ENCODE results near the gene PPP1R27. TPM values are rescaled to one million over a fixed set of nuclear protein-coding genes. Genes with fewer than 3 reads are reported as not detected.
A peak's percentile ranks its signal among the peaks of the same experiment; 100 is the strongest.

PPP1R27 gene
- total and polyA plus RNA-seq, 4 donors, result 0.31 to 0.35 TPM; not detected in 2

GRCh38 chr17:81859906-81860755 lies 25.3 kb upstream of the PPP1R27 start, which contains the start of gene P4HB:
Gene P4HB, minus strand, starts transcription at chr17:81860535. Its CDS starts 64 bp downstream, at chr17:81860471.
- no peak for TF ChIP-seq HNF4G (IDR thresholded peaks at IDR 0.05)
- TF ChIP-seq REST (IDR thresholded peaks at IDR 0.05), result peak; percentile 62
- H3K27ac ChIP-seq (ENCODE audit: low read depth in 1 of 2, low read length in 2 of 2), result peak within 1 kb of the TSS; percentile 94 to 95
- H3K9ac ChIP-seq (ENCODE audit: low read depth in 1 of 2, low read length in 2 of 2), result peak within 1 kb of the TSS; percentile 58 to 97
- no peaks in the 10 kb centered on the region for H3K9me3 ChIP-seq (ENCODE audit: control insufficient read depth in 4 of 4, low read length in 3 of 4)
- WGBS, result under 1% methylated on average over 95 of the region's 95 CpGs
- H3K36me3 ChIP-seq (ENCODE audit: control insufficient read depth in 4 of 4, insufficient read depth in 3 of 4, low read depth in 1 of 4, low read length in 3 of 4), result peaks cover 5 to 12% (median 11%) of the 10 kb centered on the region in 4 donors
- no peaks in the 10 kb centered on the region for H3K27me3 ChIP-seq (ENCODE audit: control insufficient read depth in 4 of 4, insufficient read depth in 4 of 4, low read length in 3 of 4)
- DNase-seq (ENCODE audit: low spot score), result no peak
- peaks cover 6 to 61% (median 45%) of the 10 kb centered on the region in 4 donors for H3K4me1 ChIP-seq (ENCODE audit: control insufficient read depth in 4 of 4, insufficient read depth in 4 of 4, low read length in 3 of 4)
- H3K4me3 ChIP-seq (ENCODE audit: low read depth in 1 of 3, low read length in 3 of 3), result peak within 1 kb of the TSS; percentile 94

- peak overlapping the region; percentile 83 to 84 for H3K27ac ChIP-seq (ENCODE audit: low read depth in 1 of 2, low read length in 2 of 2)
- 24% methylated on average over 23 of the region's 23 CpGs for WGBS
- no peak for TF ChIP-seq GABPA (IDR thresholded peaks at IDR 0.05 in 1 of 2, conservative IDR thresholded peaks at IDR 0.05 in 1 of 2)
- TF ChIP-seq ATF3 (IDR thresholded peaks at IDR 0.05), result no peak
- peak; percentile 20 for TF ChIP-seq YY1 (IDR thresholded peaks at IDR 0.05)
- TF ChIP-seq RAD21 (IDR thresholded peaks at IDR 0.05), result no peak
- peak; percentile 41 for TF ChIP-seq NR2F2 (IDR thresholded peaks at IDR 0.05)
- no peak for TF ChIP-seq HNF4G (IDR thresholded peaks at IDR 0.05)
Observed at GRCh38 chr17:81858967-81859905, 24.4 kb upstream of the PPP1R27 start.

GRCh38 chr17:81858170-81858966 lies 23.5 kb upstream of the PPP1R27 start:
- H3K9ac ChIP-seq (ENCODE audit: low read depth in 1 of 2, low read length in 2 of 2), result peak overlapping the region in 1 of 2 donors; percentile 42
- no peak for DNase-seq (ENCODE audit: low spot score)
- H3K4me3 ChIP-seq (ENCODE audit: low read depth in 1 of 3, low read length in 3 of 3), result peak overlapping the region; percentile 94
- 62% methylated on average over 30 of the region's 30 CpGs for WGBS
- H3K4me1 ChIP-seq (ENCODE audit: control insufficient read depth in 4 of 4, insufficient read depth in 4 of 4, low read length in 3 of 4), result peaks cover 4 to 48% (median 41%) of the 10 kb centered on the region in 4 donors
- H3K27me3 ChIP-seq (ENCODE audit: control insufficient read depth in 4 of 4, insufficient read depth in 4 of 4, low read length in 3 of 4), result no peaks in the 10 kb centered on the region
- H3K27ac ChIP-seq (ENCODE audit: low read depth in 1 of 2, low read length in 2 of 2), result peak overlapping the region; percentile 17 to 84
- H3K9me3 ChIP-seq (ENCODE audit: control insufficient read depth in 4 of 4, low read length in 3 of 4), result no peaks in the 10 kb centered on the region
- H3K36me3 ChIP-seq (ENCODE audit: control insufficient read depth in 4 of 4, insufficient read depth in 3 of 4, low read depth in 1 of 4, low read length in 3 of 4), result peaks cover 15 to 26% (median 17%) of the 10 kb centered on the region in 4 donors
- no peak for TF ChIP-seq ZBTB33 (IDR thresholded peaks at IDR 0.05)
- TF ChIP-seq SP1 (IDR thresholded peaks at IDR 0.05), result no peak
- TF ChIP-seq ATF3 (IDR thresholded peaks at IDR 0.05), result no peak
- no peak for TF ChIP-seq TAF1 (conservative IDR thresholded peaks at IDR 0.05)
- no peak for TF ChIP-seq GABPA (IDR thresholded peaks at IDR 0.05 in 1 of 2, conservative IDR thresholded peaks at IDR 0.05 in 1 of 2)
- TF ChIP-seq EGR1 (IDR thresholded peaks at IDR 0.05; ENCODE audit: low read depth in 2 of 2), result no peak
- TF ChIP-seq NR2F2 (IDR thresholded peaks at IDR 0.05), result no peak
- TF ChIP-seq MAX (IDR thresholded peaks at IDR 0.05), result no peak
- TF ChIP-seq HNF4G (IDR thresholded peaks at IDR 0.05), result no peak

More at GRCh38 chr17:81858967-81859905, 24.4 kb upstream of the PPP1R27 start:
- no peaks in the 10 kb centered on the region for H3K27me3 ChIP-seq (ENCODE audit: control insufficient read depth in 4 of 4, insufficient read depth in 4 of 4, low read length in 3 of 4)
- H3K36me3 ChIP-seq (ENCODE audit: control insufficient read depth in 4 of 4, insufficient read depth in 3 of 4, low read depth in 1 of 4, low read length in 3 of 4), result peaks cover 12 to 18% (median 13%) of the 10 kb centered on the region in 4 donors
- H3K4me3 ChIP-seq (ENCODE audit: low read depth in 1 of 3, low read length in 3 of 3), result peak overlapping the region; percentile 94
- peaks cover 5 to 57% (median 45%) of the 10 kb centered on the region in 4 donors for H3K4me1 ChIP-seq (ENCODE audit: control insufficient read depth in 4 of 4, insufficient read depth in 4 of 4, low read length in 3 of 4)
- H3K9ac ChIP-seq (ENCODE audit: low read depth in 1 of 2, low read length in 2 of 2), result peak overlapping the region; percentile 47 to 88
- no peak for DNase-seq (ENCODE audit: low spot score)
- H3K9me3 ChIP-seq (ENCODE audit: control insufficient read depth in 4 of 4, low read length in 3 of 4), result no peaks in the 10 kb centered on the region

All from liver (tissue), 9 donors.